HG03108 (cell line): ENCODE measurements around the gene LMAN2.
"Not testable (repeated sequence)": the region's sequence is repeated elsewhere in the genome, so short reads cannot be mapped to it uniquely, and the experiment has no call there.

Experiments
- ATAC-seq: cut with Tn5 transposase; IDR thresholded peaks from one replicate; pipeline ENCODE4 v1.9.1; 2021; ENCODE audit warnings: moderate library complexity; ENCODE audit not compliant: unreplicated experiment

LMAN2 gene

DNA sequence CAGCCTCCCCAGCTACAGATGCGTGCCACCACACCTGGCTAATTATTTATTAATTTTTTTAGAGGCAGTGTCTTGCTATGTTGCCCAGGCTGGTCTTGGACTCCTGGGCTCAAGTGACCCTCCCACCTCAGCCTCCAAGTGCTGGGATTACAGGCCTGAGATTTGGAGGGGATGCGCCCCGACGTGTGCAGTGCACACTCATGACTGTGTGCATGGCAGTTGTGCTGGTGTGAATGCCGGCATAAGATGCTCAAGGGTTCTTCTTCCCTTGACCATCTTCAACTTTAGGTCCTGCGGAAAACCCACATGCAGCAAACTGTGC, 29.3 kb upstream of the LMAN2 start:
- ATAC-seq: no peak

DNA sequence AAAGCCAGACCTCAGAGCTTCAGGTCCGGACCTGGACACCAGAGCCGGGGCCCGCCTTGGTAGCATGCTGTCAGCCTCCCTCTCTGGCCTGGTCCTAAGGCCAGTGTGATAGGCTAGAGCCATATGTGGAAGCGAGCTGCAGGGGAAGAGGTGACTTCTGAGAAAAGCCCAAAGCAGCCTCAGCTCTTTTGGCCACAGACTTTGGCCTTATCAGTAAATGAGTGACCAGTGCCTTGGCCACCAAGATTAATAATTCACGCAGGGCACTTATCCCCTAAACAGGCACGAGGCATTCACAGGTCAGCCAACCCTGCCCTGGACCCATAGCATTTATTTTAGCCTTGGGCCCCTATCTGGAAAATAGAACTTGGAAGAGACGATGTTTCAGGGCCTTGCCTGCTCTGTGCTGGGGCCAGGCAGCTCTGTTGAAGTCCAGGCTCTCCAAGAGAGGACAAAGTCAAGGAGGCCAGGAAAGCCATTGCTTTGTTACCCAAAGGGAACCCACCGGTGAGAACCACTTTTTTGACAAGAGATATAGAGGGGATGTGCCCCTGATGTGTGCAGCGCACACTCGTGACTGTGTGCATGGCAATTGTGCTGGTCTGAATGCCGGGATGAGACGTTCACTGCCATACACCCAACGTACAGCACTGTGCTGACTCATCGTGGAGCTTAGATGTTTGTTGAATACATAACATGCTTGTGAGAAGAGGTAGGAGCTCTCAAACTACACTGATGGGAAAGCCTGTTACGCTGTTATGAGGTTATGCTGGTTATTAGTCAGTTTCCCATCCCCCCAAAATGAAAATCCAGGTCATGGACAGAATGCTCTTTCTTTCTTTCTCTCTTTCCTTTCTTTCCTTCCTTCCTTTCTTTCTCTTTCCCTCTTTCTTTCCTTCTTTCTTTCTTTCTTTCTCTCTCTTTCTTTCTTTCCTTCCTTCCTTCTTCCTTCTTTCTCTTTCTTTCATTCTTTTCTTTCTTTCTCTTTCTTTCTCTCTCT, 27.7 kb upstream of the LMAN2 start:
- peak; percentile 58 for ATAC-seq

GRCh38 chr5:177377851-177378776, 26.6 kb upstream of the LMAN2 start:
- no peak for ATAC-seq

- ATAC-seq: no peak
Measured at GRCh38 chr5:177376107-177376506, 24.6 kb upstream of the LMAN2 start.

GRCh38 chr5:177375516-177375915, 24.0 kb upstream of the LMAN2 start:
- not testable (repeated sequence) for ATAC-seq

GRCh38 chr5:177374211-177374610, 22.7 kb upstream of the LMAN2 start:
- ATAC-seq: no peak

DNA sequence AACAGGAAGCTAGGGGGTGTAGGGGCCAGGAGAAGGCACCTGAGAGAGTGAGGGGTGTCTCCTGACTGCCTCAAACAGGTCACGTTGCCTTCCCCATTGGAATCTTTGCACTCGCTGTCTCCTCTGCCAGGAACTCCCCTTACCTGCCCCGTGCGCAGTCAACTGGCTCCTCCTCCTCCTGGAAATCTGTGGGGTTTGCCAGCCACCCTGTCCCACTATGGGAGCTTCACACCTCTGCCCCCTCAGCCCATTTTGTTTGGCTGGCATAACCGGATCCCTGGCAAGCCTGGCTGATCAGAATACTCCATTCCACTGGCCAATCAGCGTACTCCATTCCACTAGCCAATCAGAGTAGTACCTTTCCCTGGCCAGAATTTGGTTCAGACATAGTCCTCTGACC, 22.3 kb upstream of the LMAN2 start:
- no peak for ATAC-seq

GRCh38 chr5:177372910-177373309, 21.4 kb upstream of the LMAN2 start:
- ATAC-seq: no peak

GRCh38 chr5:177372034-177372896, 20.8 kb upstream of the LMAN2 start:
- no peak for ATAC-seq

DNA sequence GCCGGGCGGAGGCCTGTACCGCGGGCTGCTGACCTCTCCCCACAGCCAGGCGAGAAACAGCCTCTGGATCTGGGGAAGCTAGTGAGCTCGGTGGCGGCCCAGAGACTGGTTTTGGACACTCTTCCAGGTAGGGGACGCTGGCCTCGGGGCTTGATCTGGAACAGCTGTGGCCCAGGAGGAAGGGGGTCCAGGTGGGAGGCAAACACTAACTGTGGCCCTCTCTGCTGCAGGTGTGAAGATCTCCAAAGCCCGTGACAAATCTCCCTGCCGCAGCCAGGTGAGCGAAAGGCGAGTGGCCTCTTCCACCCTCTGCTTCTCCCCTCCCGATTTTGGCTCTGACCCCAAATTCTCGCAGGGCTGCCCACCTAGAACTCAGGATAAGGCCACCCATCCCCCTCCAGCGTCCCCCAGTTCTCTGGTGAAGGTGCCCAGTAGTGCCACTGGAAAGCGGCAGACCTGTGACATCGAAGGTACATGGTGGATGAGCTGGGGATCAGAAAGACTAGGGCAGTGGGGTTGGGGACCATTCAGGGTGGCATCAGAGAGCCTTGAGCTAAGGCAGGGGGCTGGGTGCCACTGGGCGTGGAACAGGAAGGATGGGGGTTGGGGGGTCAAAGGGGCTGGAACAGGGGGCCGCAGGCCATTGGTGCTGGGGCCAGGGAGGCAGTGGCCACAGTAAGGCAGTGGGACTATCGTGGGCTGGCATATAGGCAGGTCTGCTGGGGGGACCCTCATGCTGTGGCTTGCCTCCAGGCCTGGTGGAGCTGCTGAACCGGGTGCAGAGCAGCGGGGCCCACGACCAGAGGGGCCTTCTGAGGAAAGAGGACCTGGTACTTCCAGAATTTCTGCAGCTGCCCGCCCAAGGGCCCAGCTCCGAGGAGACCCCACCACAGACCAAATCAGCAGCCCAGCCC, 19.9 kb upstream of the LMAN2 start:
- ATAC-seq: no peak

GRCh38 chr5:177370488-177371119, 19.1 kb upstream of the LMAN2 start:
- no peak for ATAC-seq

DNA sequence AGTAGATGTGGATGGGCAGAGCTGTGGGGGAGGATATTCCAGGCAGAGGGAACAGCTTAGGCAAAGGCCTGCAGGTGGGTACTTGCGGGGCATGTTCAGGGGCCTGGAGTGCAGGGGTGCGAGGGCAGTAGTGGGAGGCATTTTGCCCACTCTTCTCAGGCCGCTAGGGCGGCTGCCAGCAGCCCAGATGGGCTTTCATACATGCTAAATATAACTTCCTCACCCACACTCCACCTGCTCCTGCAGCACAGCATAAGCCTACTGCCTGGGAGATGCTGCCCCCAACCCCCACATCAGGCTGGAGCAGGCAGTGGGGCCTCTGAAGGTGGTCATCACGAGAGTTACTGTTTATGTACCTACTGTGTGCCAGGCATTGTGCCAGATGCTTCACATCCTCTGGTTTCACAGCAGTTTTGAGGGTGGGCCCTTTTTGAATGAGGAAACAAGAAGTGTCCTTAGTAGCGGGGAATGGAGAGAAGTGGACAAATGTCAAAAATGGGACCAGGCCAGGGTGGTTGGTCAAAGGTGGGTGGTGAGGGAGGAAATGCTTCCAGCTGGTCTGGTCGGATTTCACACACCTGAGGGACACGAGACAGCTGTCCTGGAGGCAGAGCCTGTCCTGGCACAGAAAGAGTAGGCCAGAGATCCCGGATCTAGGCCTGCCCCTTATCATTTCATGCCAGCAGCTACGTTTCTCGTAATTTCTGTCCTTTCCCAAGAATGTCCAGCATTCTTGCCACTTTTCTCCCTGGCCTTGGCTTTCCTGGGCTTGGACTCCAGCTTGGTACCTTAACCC, 18.4 kb upstream of the LMAN2 start:
- ATAC-seq: no peak

DNA sequence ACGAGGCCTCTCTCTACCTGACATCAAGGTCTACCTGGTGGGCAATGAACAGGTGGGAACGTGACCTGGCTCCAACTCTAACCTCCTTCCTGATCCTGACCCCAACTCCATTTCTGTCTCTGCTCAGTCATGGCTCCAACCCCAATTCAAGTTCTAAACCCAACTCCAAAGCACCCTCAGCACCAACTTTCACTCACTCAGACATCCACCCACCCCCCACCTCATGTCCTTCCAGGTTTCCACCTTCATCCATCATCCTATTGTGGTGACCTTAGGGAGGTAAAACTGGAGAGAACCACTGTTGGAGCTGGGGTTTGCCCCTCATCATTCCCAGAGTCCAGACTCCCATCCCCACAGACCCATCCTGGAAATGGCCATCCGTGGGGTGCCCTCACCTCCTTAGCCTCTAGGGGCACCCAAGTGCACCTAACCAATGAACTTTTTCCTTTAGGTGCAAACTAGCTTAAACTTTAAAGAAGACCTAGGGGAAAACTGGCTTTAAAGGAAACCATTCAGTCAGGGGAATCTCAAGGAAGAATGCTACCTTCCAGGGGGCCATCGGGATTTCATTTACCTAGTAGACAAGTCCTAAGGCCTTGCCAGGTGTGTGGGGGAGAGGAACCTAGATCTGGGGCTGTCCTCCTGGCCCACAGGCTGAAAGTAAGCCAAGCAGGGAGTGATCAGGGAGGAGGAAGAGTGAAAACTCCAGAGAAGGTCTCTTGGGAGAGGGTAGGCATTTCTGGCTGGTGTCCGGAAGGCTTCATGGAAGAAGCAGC, 17.6 kb upstream of the LMAN2 start:
- no peak for ATAC-seq

GRCh38 chr5:177367981-177368868, 16.8 kb upstream of the LMAN2 start:
- ATAC-seq: no peak

- no peak for ATAC-seq
Measured at GRCh38 chr5:177367323-177367848, 15.9 kb upstream of the LMAN2 start.

- ATAC-seq: no peak
Measured at GRCh38 chr5:177366528-177367322, 15.3 kb upstream of the LMAN2 start.
